IMR-90 (cell line): Measurements from ENCODE around the gene CDADC1. TPM values are rescaled to one million over a fixed set of nuclear protein-coding genes. Genes with fewer than 3 reads are reported as not detected.

ENCODE experiments used
- ATAC-seq: fragments of 200-7000 bp; cut with Tn5 transposase; 2 replicates; pipeline ENCODE4 v1.9.1; 2020; ENCODE audit warnings: low read depth, mild to moderate bottlenecking, moderate library complexity
- BruUV-seq: library from RNA; stranded (reverse); fragments of 400-500 nt; replicated peaks from 2 replicates; lab custom pipeline; 2021; lab: Mats Ljungman, UMichigan
- CTCF ChIA-PET: fragments of 300-600 bp; formaldehyde crosslinking; extraction: SDS; loops from one replicate; lab custom pipeline; 2021; ENCODE audit warnings: antibody characterized with exemption; lab: Yijun Ruan, JAX
- POLR2A ChIA-PET: fragments of 300-600 bp; sonication (Branson Sonifier 250); formaldehyde crosslinking; loops from one replicate; lab custom pipeline; 2022; ENCODE audit warnings: antibody characterized with exemption; ENCODE audit not compliant: unreplicated experiment; lab: Charles Lee
- DNase-seq: peaks from one replicate; pipeline ENCODE4 v3.0.0; 2013
- H2AFZ ChIP-seq: replicated peaks from 2 replicates; pipeline ENCODE3; 2013; ENCODE audit warnings: low read length, mild to moderate bottlenecking; ENCODE audit not compliant: poor library complexity
- H2AK5ac ChIP-seq: 2 replicates; pipeline ENCODE4 v1.6.1; 2013; ENCODE audit warnings: low read depth, low read length, inconsistent platforms
- H2AK9ac ChIP-seq: replicated peaks from 2 replicates; pipeline ENCODE3; 2013; ENCODE audit warnings: mild to moderate bottlenecking, low read depth, low read length, moderate library complexity; ENCODE audit not compliant: poor library complexity
- H2BK120ac ChIP-seq: 2 replicates; pipeline ENCODE4 v1.6.1; 2013; ENCODE audit warnings: low read depth, low read length, inconsistent platforms
- H2BK15ac ChIP-seq: 3 replicates; pipeline ENCODE4 v1.6.1; 2013; ENCODE audit warnings: low read depth, low read length, inconsistent platforms
- H2BK20ac ChIP-seq: 2 replicates; pipeline ENCODE4 v1.6.1; 2013; ENCODE audit warnings: low read depth, mild to moderate bottlenecking, inconsistent platforms, low read length, moderate library complexity
- H2BK5ac ChIP-seq: 2 replicates; pipeline ENCODE4 v1.6.1; 2013; ENCODE audit warnings: mild to moderate bottlenecking, low read depth, low read length, inconsistent platforms; ENCODE audit not compliant: poor library complexity, severe bottlenecking
- H3K14ac ChIP-seq: replicated peaks from 2 replicates; pipeline ENCODE4 v1.6.1; 2013; ENCODE audit warnings: low read depth, low read length, inconsistent platforms
- H3K18ac ChIP-seq: 2 replicates; pipeline ENCODE4 v1.6.1; 2013; ENCODE audit warnings: low read depth, low read length, control low read depth
- H3K23ac ChIP-seq: 2 replicates; pipeline ENCODE4 v1.6.1; 2013; ENCODE audit warnings: low read depth, low read length, inconsistent platforms
- H3K27ac ChIP-seq: 2 replicates; pipeline ENCODE4 v1.5.1; 2013; ENCODE audit warnings: mild to moderate bottlenecking, control low read depth, low read length; ENCODE audit not compliant: insufficient read depth
- H3K27me3 ChIP-seq: 2 replicates; pipeline ENCODE4 v1.6.1; 2013; ENCODE audit warnings: low read length; ENCODE audit not compliant: control insufficient read depth, insufficient read depth
- H3K36me3 ChIP-seq: 2 replicates; pipeline ENCODE4 v1.6.1; 2013; ENCODE audit warnings: low read length, mixed read lengths; ENCODE audit not compliant: control insufficient read depth, insufficient read depth
- H3K4ac ChIP-seq: 2 replicates; pipeline ENCODE4 v1.6.1; 2013; ENCODE audit warnings: low read depth, low read length, inconsistent platforms
- H3K4me1 ChIP-seq: 2 replicates; pipeline ENCODE4 v1.6.1; 2013; ENCODE audit warnings: low read length, mixed read lengths; ENCODE audit not compliant: control insufficient read depth, insufficient read depth
- H3K4me2 ChIP-seq: 2 replicates; pipeline ENCODE4 v1.6.1; 2013; ENCODE audit warnings: low read depth, mild to moderate bottlenecking, control low read depth, low read length, moderate library complexity
- H3K4me3 ChIP-seq: 2 replicates; pipeline ENCODE4 v1.5.1; 2013; ENCODE audit warnings: low read depth, mild to moderate bottlenecking, control low read depth, low read length, moderate library complexity; ENCODE audit not compliant: insufficient read depth
- H3K56ac ChIP-seq: 2 replicates; pipeline ENCODE4 v1.6.1; 2013; ENCODE audit warnings: low read length, inconsistent platforms; ENCODE audit not compliant: insufficient read depth; ENCODE audit errors: extremely low read depth
- H3K79me1 ChIP-seq, 2 experiments: 2 replicates each; pipeline ENCODE4 v1.6.1; 2013; ENCODE audit warnings: low read length in 2 of 2, inconsistent platforms in 1 of 2, low read depth in 1 of 2
- H3K9ac ChIP-seq: 2 replicates; pipeline ENCODE4 v1.6.1; 2013; ENCODE audit warnings: low read depth, low read length, control low read depth
- H3K9me1 ChIP-seq: 2 replicates; pipeline ENCODE4 v1.6.1; 2013; ENCODE audit warnings: low read length, inconsistent platforms; ENCODE audit not compliant: insufficient read depth
- H3K9me3 ChIP-seq: 2 replicates; pipeline ENCODE4 v1.6.1; 2013; ENCODE audit warnings: low read length; ENCODE audit not compliant: control insufficient read depth, insufficient read depth
- H4K20me1 ChIP-seq: 2 replicates; pipeline ENCODE4 v1.6.1; 2013; ENCODE audit warnings: low read length, inconsistent platforms; ENCODE audit not compliant: insufficient read depth
- H4K5ac ChIP-seq: 2 replicates; pipeline ENCODE4 v1.6.1; 2013; ENCODE audit warnings: mild to moderate bottlenecking, low read depth, low read length, control low read depth
- H4K8ac ChIP-seq, 2 experiments: 2 replicates each; pipeline ENCODE4 v1.6.1; 2013; ENCODE audit warnings: low read depth in 2 of 2, low read length in 2 of 2, control low read depth in 1 of 2, inconsistent platforms in 1 of 2
- H4K91ac ChIP-seq: 2 replicates; pipeline ENCODE4 v1.6.1; 2013; ENCODE audit warnings: low read depth, low read length, inconsistent platforms; ENCODE audit not compliant: insufficient read depth
- BHLHE40 ChIP-seq: fragments of 150-350 bp; IDR thresholded peaks from 2 replicates; pipeline ENCODE4 v1.6.1; 2016; ENCODE audit warnings: mild to moderate bottlenecking, low read depth, low read length
- CEBPB ChIP-seq: IDR thresholded peaks from 2 replicates; pipeline ENCODE4 v1.6.1; 2012; ENCODE audit warnings: low read depth, low read length, improper control_type of control experiment
- MAFK ChIP-seq: IDR thresholded peaks from 2 replicates; pipeline ENCODE4 v1.6.1; 2012; ENCODE audit warnings: low read depth, low read length, improper control_type of control experiment
- MAZ ChIP-seq: IDR thresholded peaks from 2 replicates; pipeline ENCODE4 v1.6.1; 2012; ENCODE audit warnings: low read depth, mild to moderate bottlenecking, low read length, improper control_type of control experiment, moderate library complexity, borderline replicate concordance
- POLR2A ChIP-seq: IDR thresholded peaks from 2 replicates; pipeline ENCODE4 v1.6.1; 2012; ENCODE audit warnings: mild to moderate bottlenecking, low read depth, low read length
- RAD21 ChIP-seq: IDR thresholded peaks from 2 replicates; pipeline ENCODE4 v1.6.1; 2012; ENCODE audit warnings: low read length, improper control_type of control experiment
- SMC3 ChIP-seq: fragments of 150-350 bp; IDR thresholded peaks from 2 replicates; pipeline ENCODE4 v1.6.1; 2016; ENCODE audit warnings: low read depth, mild to moderate bottlenecking, antibody characterized with exemption, low read length, moderate library complexity
- WGBS, 2 experiments: methylation state at CpG; one replicate each; pipeline versions ENCODE4 v1.1.5 to v1.1.7; 2013; ENCODE audit warnings: missing lambda C conversion rate in 2 of 2; ENCODE audit not compliant: insufficient read length in 1 of 2; ENCODE audit errors: extremely low coverage in 2 of 2; 5-methylcytosine and 5-hydroxymethylcytosine counted together
- dilution Hi-C: fragments of 300-500 bp; cut with HindIII; formaldehyde crosslinking; loops from one replicate; pipeline ENCODE4 v1.14.3; 2018; ENCODE audit warnings: low sequenced_read_pairs; ENCODE audit not compliant: unreplicated experiment
- in situ Hi-C: fragments of 300-500 bp; cut with MboI; formaldehyde crosslinking; loops from 3 replicates; pipeline ENCODE4 v1.14.3; 2019; ENCODE audit warnings: low sequenced_read_pairs, inconsistent platforms, mixed read lengths
- intact Hi-C: fragments of 100-400 bp; cut with micrococcal nuclease; formaldehyde crosslinking; loops from 2 replicates; pipeline ENCODE4 v1.10.0; 2022
- polyA plus RNA-seq, 3 experiments: library from polyadenylated mRNA; depleted of rRNA; stranded (reverse); fragments of >200 nt; gene quantifications; 2 replicates each; pipeline ENCODE4 v1.2.3, GENCODE V29; 2012; ENCODE audit warnings: low replicate concordance in 1 of 3
- total RNA-seq: library from RNA; depleted of rRNA; stranded (reverse); fragments of >200 nt; gene quantifications from 2 replicates; pipeline ENCODE4 v1.2.3, GENCODE V29; 2012
- TF ChIP-seq, protein P1 (sequence below): fragments of 150-350 bp; IDR thresholded peaks from 2 replicates; pipeline ENCODE4 v1.6.1; 2017; ENCODE audit warnings: mild to moderate bottlenecking, antibody characterized with exemption, low read length, low read depth
- TF ChIP-seq, protein P2 (sequence below): fragments of 150-350 bp; IDR thresholded peaks from 2 replicates; pipeline ENCODE4 v1.6.1; 2016; ENCODE audit warnings: low read depth, mild to moderate bottlenecking, low read length, moderate library complexity, borderline replicate concordance
- TF ChIP-seq, protein P3 (sequence below): conservative IDR thresholded peaks from 2 replicates; pipeline ENCODE4 v1.5.1; 2012; ENCODE audit warnings: mild to moderate bottlenecking, low read depth, low read length, improper control_type of control experiment

The CDADC1 gene
- total and polyA plus RNA-seq, 2 of the 4 experiments (the other 2 are of a cell fraction), result 0.54 to 2.6 TPM

DNA sequence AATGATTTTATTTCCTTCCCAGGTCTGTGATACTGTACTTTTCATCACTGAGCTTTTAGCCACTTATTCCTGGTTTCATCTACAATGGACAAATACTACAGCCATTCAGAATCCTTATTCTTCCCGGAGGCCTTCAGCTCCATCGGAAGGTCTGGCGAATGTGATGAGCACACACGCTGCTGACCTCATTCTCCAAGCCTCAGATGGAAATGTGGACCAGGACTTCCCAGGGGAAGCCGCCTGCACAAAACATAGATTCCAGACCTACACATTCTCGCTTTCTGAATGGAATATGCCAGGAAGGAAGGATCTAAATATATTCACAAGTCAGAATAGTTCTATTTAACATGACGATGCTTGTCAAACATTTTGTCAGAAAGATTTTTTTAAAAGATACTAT lies 75.6 kb downstream of the CDADC1 start:
- ChIA-PET CTCF (no interaction called here), POLR2A (no interaction called here)
- H3K27ac ChIP-seq, result no peak overlapping the region
- no peak overlapping the region for H2AK9ac ChIP-seq
- peaks cover 12% of the 10 kb centered on the region for H3K4me1 ChIP-seq
- intact Hi-C loops (no loop called here), dilution Hi-C loops (no loop called here), in situ Hi-C loops (no loop called here)
- no peak overlapping the region for H3K4me2 ChIP-seq
- H3K14ac ChIP-seq, result no peak overlapping the region
- no peak overlapping the region for H2BK120ac ChIP-seq
- no peaks in the 10 kb centered on the region for H4K20me1 ChIP-seq
- no peak overlapping the region for H3K4ac ChIP-seq
- peaks cover 10% of the 10 kb centered on the region for H3K9me1 ChIP-seq
- no peak overlapping the region for H4K91ac ChIP-seq
- H2BK20ac ChIP-seq, result no peak overlapping the region
- H2BK15ac ChIP-seq, result 0 out of 3 replicates have a peak overlapping the region, but pooled peaks have one; percentile 23
- H4K8ac ChIP-seq, result no peak overlapping the region
- 0 out of 4 replicates have a peak, but pooled peaks cover 0 to 8% of the 10 kb centered on the region in 2 experiments for H3K79me1 ChIP-seq
- H2AFZ ChIP-seq, result no peak overlapping the region
- no TSS peak for BruUV-seq
- H2AK5ac ChIP-seq, result no peak overlapping the region
- DNase-seq (no peak), ATAC-seq (no peak)
- TF ChIP-seq, protein P1, sequence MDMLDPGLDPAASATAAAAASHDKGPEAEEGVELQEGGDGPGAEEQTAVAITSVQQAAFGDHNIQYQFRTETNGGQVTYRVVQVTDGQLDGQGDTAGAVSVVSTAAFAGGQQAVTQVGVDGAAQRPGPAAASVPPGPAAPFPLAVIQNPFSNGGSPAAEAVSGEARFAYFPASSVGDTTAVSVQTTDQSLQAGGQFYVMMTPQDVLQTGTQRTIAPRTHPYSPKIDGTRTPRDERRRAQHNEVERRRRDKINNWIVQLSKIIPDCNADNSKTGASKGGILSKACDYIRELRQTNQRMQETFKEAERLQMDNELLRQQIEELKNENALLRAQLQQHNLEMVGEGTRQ, result no peak
- TF ChIP-seq MAFK (no peak), RAD21 (no peak), BHLHE40 (no peak), MAZ (no peak), SMC3 (no peak), CEBPB (no peak), POLR2A (no peak)
- TF ChIP-seq, protein P2, sequence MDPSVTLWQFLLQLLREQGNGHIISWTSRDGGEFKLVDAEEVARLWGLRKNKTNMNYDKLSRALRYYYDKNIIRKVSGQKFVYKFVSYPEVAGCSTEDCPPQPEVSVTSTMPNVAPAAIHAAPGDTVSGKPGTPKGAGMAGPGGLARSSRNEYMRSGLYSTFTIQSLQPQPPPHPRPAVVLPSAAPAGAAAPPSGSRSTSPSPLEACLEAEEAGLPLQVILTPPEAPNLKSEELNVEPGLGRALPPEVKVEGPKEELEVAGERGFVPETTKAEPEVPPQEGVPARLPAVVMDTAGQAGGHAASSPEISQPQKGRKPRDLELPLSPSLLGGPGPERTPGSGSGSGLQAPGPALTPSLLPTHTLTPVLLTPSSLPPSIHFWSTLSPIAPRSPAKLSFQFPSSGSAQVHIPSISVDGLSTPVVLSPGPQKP, result no peak
- TF ChIP-seq, protein P3, sequence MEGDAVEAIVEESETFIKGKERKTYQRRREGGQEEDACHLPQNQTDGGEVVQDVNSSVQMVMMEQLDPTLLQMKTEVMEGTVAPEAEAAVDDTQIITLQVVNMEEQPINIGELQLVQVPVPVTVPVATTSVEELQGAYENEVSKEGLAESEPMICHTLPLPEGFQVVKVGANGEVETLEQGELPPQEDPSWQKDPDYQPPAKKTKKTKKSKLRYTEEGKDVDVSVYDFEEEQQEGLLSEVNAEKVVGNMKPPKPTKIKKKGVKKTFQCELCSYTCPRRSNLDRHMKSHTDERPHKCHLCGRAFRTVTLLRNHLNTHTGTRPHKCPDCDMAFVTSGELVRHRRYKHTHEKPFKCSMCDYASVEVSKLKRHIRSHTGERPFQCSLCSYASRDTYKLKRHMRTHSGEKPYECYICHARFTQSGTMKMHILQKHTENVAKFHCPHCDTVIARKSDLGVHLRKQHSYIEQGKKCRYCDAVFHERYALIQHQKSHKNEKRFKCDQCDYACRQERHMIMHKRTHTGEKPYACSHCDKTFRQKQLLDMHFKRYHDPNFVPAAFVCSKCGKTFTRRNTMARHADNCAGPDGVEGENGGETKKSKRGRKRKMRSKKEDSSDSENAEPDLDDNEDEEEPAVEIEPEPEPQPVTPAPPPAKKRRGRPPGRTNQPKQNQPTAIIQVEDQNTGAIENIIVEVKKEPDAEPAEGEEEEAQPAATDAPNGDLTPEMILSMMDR, result no peak
- H3K23ac ChIP-seq, result no peak overlapping the region
- H2BK5ac ChIP-seq, result no peak overlapping the region
- no peak overlapping the region for H3K56ac ChIP-seq
- H4K5ac ChIP-seq, result no peak overlapping the region
- WGBS, 2 experiments, result no CpG with 5 or more reads among the region's 7 CpGs
- no peaks in the 10 kb centered on the region; the same call in 1 of the 2 replicates for H3K36me3 ChIP-seq
- no peak overlapping the region for H3K9ac ChIP-seq
- no peaks in the 10 kb centered on the region for H3K27me3 ChIP-seq
- no peak overlapping the region for H3K4me3 ChIP-seq
- H3K18ac ChIP-seq, result no peak overlapping the region
- H3K9me3 ChIP-seq, result no peaks in the 10 kb centered on the region
